GM19463 (cell line): ENCODE measurements around the gene FAM118B.

Source experiments
- ATAC-seq: cut with Tn5 transposase; IDR thresholded peaks from one replicate; pipeline ENCODE4 v1.9.1; 2021; ENCODE audit warnings: mild to moderate bottlenecking, moderate library complexity; ENCODE audit not compliant: unreplicated experiment

Gene FAM118B

GRCh38 chr11:126211236-126212088 lies at the start of gene FAM118B, which contains the start of gene RPUSD4:
TSS of gene FAM118B (plus strand) at chr11:126211782. CDS start at chr11:126235002, 23,220 bp downstream.
TSS of gene RPUSD4 (minus strand) at chr11:126211650. CDS start at chr11:126211638, 12 bp downstream.
- peak; percentile 93 for ATAC-seq

- ATAC-seq = no peak
Observed at GRCh38 chr11:126162306-126163030, 49.1 kb upstream of the FAM118B start.

GRCh38 chr11:126163074-126163700 lies 48.4 kb upstream of the FAM118B start:
- no peak for ATAC-seq

DNA sequence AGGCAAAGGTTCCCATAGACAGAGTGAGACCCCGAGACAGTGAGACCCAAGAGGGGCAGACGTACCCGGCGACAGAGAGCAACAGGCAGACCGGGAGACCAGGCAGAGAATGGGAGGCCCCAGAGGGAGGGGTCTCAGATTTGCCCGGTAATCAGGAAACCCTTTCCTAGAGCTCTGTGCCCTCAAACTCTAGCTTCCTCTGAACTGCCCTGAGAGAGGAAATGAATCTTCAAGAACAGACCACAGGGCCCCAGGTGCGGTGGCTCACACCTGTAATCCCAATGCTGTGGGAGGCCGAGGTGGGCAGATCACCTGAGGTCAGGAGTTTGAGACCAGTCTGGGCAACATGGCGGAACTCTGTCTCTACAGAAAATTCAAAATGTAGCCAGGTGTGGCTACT lies 47.8 kb upstream of the FAM118B start:
- ATAC-seq = no peak

GRCh38 chr11:126164781-126165180 lies 46.8 kb upstream of the FAM118B start:
- no peak for ATAC-seq

DNA sequence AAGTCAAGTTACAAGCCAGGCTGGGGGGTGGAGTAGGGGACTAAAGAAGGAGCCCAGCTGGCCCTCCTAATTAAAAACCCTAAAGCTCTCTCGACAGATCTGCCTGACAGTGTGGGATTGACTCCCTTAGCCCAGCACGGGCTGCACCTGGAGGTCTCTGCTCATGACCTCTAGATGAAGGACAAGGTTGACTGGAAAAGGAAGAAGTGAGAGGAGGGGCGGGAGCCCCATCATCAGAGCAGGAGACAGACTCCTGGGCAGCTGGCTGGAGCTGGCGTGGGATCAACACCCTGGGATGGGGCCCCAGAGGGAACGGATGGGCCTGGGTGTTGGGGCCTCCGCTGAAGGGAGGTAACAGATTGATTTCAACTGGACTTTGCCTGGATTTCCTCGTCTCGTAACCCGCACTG lies 46.3 kb upstream of the FAM118B start:
- no peak for ATAC-seq

GRCh38 chr11:126165757-126166156 lies 45.8 kb upstream of the FAM118B start:
- no peak for ATAC-seq

DNA sequence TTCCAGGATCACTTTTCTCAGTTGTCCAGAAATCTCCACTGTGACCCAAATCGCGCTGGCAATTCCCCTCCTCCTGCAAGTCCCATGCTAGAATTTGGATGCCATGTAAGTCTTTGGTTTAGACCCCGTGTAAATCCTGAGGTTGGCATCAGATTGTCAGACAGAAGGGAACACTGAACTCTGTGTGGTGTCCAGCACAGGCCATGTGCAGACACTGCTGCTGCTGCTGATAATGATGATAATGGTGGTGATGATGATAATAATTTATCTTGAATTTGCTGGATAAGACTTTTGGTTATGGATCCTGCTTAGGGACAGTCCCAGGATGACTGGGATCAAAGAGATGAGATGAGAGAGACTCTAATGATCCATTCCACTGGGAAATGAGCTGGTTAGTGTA lies 45.2 kb upstream of the FAM118B start:
- ATAC-seq = no peak

- ATAC-seq = no peak
Observed at GRCh38 chr11:126167488-126167887, 44.1 kb upstream of the FAM118B start.

DNA sequence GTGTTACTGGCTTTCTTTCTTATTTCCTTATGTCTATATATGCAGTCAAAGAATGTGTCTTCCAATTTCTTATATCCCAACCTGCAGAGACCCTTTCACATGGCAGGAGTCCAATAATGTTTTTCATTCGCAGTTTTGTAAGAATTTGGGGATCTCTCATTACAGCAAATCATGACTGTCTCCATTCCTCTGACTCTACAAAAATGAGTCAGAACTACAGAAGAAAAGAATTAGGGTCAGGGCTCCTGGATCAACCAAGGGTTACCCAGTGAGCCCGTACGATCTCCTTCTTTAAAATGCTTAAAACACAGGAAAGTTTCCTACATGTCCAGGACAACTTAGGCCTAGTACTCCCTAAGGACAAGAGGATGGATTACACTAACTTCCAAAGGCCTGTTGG lies 42.3 kb upstream of the FAM118B start:
- ATAC-seq = no peak

DNA sequence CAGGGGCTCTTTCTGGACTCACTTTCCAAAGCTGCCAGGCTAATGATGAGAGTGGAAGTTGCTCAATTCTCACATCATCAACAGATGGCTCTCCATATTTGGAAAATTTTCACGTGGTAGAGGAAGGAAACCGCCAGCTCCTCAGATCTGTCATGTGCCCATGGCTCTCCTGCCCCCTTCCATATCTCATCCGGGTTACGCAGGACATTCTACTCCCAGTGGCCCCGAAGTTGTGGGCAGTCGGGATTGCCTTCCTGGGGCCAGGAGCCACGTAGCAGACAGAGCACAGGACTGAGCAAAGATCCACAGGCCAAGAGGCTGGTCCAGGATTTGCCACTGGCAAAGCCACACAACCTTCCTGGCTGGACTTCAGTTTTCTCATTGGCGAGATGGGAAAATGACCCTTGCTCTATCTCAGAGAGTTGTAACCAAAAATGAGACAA lies 39.0 kb upstream of the FAM118B start:
- ATAC-seq = no peak

DNA sequence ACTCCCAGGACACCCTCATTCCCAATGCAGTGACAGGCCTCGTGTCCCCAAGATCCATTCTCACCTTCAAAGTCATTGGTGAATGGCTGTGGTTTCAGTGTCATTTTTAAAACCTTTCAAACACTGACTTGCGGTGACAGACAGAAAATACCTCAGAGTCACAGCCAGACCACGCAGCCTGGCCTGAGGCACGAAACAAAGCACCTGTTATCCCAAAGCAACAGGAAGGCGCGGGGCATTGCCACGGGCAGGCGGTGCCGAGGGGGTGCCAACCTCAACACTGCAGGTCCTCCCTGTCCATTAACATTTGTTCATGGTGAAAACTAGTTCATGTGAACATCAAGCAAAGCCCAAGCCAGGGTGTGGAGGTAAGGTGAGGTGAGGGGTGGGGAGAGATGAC lies 38.3 kb upstream of the FAM118B start:
- no peak for ATAC-seq

DNA sequence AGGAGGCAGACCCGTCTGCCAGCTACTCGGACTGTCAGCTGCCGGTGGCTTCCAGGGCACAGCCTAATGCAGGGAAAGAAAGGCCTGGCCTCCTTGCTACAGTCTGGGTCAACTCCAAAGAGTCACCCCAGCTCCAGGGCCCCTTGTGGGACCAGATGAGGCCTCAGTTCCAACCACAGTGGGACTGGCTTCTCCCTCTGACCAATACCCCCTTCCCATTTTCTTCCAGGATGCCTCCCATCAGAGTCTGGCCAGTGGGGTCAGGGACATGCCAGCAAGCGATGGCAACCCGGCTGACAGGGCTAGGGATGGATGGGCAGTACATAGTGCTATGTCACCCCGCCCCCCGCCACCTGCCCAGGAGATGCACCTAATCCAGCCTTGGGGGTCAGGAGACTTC lies 36.8 kb upstream of the FAM118B start:
- no peak for ATAC-seq

- no peak for ATAC-seq
Observed at GRCh38 chr11:126175393-126175792, 36.2 kb upstream of the FAM118B start.

DNA sequence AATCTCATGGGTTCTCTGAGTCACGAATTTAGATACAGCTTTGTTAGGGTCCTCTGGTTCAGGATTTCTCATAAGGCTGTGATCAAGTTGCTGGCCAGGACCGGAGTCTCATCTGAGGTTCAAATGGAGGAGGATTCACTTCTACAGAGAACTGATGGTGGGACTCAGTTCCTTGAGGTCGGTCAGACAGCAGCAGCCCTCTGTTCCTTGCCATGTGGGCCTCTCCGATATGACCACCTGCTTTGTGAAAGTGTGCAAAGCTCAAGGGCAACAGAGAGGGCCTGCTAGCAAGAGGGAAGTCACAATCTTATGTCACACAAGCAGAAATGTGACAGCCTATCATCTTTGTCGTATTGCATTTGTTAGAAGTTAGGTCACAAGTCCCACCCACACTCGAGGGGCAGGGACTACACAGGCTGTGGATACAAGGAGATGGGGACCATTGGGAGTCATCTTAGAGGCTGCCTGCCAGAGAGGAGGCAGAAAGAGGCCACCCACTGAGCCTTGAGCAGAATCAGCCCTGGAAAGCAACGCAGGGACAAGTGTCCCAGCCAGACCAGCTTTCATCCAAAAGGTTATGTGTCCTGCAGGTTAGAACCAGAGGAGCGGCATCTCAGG lies 34.6 kb upstream of the FAM118B start:
- ATAC-seq = no peak

- ATAC-seq = peak; percentile 69
Observed at GRCh38 chr11:126181939-126182730, 29.4 kb upstream of the FAM118B start.

GRCh38 chr11:126182787-126183445 lies 28.7 kb upstream of the FAM118B start:
- no peak for ATAC-seq

- ATAC-seq = no peak
Observed at GRCh38 chr11:126185259-126186024, 26.1 kb upstream of the FAM118B start.
